ENCODE measurements around the gene CMIP.

The CMIP gene

DNA sequence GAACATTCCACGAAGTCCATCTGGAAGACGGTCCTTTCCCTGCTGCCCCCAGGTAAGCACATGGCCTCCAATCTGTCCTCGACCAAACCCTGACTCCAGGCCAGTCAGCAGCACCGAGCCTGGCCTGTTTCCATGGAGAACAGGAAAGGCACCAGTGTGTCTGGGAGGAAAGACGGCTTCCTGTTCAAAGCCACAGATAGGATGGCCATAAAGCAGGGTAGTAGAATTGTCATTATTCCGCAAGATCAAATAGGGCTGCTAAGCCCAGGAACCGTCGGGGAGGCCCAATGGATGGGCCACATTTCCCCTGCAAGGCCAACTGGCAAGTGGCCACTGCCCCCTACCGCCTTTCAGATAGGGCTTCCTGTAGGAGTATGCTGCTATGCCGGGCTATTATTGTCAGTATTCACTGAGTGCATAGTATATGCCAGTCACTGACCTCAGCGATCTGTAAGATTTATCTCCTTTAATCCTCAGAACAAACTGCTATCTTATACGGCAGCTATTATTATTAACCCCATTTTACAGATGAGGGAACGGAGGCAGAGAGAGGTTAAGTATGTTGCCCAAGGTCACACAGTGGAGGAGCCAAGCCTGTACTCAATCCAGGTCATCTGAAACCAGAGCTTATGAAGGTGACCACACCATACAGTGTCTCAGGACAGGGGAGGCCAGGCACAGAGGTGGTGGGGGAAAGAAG, 311.5 kb downstream of the CMIP start:
- no peak overlapping the region for H3K4me3 ChIP-seq (ENCODE audit: low read length)
- DNase-seq (ENCODE audit: low read depth), result no peak
- TF ChIP-seq, protein P1, sequence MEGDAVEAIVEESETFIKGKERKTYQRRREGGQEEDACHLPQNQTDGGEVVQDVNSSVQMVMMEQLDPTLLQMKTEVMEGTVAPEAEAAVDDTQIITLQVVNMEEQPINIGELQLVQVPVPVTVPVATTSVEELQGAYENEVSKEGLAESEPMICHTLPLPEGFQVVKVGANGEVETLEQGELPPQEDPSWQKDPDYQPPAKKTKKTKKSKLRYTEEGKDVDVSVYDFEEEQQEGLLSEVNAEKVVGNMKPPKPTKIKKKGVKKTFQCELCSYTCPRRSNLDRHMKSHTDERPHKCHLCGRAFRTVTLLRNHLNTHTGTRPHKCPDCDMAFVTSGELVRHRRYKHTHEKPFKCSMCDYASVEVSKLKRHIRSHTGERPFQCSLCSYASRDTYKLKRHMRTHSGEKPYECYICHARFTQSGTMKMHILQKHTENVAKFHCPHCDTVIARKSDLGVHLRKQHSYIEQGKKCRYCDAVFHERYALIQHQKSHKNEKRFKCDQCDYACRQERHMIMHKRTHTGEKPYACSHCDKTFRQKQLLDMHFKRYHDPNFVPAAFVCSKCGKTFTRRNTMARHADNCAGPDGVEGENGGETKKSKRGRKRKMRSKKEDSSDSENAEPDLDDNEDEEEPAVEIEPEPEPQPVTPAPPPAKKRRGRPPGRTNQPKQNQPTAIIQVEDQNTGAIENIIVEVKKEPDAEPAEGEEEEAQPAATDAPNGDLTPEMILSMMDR (IDR thresholded peaks at IDR 0.05; ENCODE audit: insufficient read depth, low read depth, low read length, missing control alignments), result no peak

DNA sequence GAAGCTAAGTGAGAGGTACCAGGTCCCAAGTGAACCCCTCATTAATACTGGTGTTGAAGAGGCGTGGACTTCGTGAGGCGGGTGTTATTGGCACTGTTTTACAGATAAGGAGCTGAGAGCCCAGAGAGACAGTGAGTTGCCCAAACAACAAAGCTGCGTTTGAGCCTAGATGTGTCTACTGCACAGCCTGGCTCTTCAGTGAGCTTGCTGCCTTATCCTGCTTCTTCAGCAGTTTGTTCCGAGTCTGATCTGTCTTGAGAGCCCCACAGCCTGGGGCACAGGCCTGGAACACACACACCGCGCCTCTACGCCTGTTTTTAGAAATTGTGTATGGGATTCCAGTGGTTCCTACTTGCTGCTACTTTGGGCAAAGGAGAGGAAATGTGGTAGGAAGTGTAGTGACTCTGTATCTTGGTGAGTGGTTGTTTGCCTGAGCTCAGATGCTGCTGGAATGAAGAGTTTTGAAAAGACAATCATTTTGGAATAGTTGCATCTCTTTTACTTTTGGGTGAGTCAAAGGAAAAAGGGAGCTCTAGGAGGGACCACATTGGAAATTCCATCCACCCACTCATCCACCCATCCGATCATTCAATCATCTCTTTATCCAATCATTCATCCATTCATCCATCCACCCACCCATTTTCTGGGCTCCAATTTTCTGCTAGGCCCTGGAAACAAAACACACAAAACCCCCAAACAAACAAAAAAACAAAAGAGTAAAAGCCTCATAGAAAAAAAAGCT, 312.2 kb downstream of the CMIP start:
- TF ChIP-seq, protein P1 (IDR thresholded peaks at IDR 0.05; ENCODE audit: insufficient read depth, low read depth, low read length, missing control alignments), result no peak
- H3K4me3 ChIP-seq (ENCODE audit: low read length), result no peak overlapping the region
- no peak for DNase-seq (ENCODE audit: low read depth)

DNA sequence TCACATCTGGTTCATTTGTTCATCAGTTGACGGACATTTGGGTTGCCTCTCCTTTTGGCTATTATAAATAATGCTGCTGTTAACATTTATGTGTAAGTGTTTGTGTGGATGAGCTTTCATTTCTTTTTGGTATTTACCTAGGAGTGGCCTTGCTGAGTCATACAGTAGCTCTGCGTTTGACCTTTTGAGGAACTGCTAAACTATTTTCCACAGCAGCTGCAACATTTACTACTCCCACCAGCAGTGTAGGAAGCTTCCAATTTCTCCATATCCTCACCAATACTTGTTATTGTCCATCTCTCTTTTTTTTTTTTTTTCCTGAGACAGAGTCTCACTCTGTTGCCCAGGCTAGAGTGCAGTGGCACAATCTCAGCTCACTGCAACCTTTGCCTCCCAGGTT, 313.8 kb downstream of the CMIP start:
- no peak overlapping the region for H3K4me3 ChIP-seq (ENCODE audit: low read length)
- peak; percentile 69 for DNase-seq (ENCODE audit: low read depth)
- TF ChIP-seq, protein P1 (IDR thresholded peaks at IDR 0.05; ENCODE audit: insufficient read depth, low read depth, low read length, missing control alignments), result no peak
